ENCODE results near the gene FGF18.
"Not testable (repeated sequence)": the region's sequence is repeated elsewhere in the genome, so short reads cannot be mapped to it uniquely, and the experiment has no call there.

Gene FGF18, protein sequence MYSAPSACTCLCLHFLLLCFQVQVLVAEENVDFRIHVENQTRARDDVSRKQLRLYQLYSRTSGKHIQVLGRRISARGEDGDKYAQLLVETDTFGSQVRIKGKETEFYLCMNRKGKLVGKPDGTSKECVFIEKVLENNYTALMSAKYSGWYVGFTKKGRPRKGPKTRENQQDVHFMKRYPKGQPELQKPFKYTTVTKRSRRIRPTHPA

DNA sequence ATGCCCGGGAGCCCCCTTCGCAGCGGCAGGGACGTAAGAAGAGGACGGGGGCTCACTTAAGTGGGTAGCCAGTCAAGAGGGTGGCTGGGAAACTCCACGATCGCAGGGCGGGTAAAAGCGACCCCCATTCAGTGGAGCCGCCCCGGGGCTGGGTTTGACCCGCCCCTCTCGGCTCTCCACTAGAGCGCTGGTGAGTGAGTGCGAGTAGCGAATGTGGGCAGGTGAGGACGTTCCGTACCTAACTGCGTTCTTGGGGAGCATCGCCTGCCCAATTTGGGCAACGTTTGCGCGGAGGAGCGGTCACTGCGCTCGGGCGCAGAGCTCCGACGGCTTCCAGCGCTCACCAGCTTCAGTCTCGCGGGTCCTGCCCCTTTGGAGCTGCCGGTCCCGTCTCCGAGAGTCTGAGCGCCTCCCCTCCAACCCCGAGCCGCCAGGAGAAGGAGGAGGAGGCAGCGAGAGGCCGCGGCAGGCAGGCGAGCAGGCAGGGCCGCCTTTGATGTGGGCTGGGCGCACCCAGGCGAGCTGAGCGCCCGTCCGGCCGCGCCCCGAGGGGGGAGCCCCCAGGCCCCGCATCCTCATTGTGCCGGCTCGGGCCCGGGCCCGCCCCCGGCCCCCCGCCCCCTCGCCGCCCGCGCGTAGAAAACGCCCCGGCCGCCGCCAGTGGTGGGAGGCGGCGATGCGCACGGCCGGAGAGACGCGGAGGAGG, at the start of gene FGF18:
TSS of gene FGF18 (plus strand) at position 666 of the 706 bp plus-strand sequence. CDS start 553 bp downstream, outside the sequence.
- peak; percentile 78 for DNase-seq (ENCODE audit: low read depth)

DNA sequence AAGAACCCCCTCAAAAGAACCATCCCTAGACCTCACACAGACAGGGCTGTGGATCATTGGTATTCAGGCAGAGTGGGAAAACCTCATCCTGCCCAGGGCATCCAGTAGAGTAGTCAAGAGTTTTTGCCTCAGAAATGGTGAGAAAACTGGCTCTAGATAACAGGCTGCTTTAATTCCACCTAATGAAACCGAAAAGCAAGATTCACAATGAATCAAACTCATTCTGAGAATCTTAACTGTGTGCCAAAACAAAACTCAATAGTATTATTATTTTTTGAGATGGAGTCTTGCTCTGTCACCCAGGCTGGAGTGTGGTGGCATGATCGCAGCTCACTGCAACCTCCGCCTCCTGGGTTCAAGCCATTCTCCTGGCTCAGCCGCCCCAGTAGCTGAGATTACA, 49.5 kb upstream of the FGF18 start:
- no peak for DNase-seq (ENCODE audit: low read depth)

DNA sequence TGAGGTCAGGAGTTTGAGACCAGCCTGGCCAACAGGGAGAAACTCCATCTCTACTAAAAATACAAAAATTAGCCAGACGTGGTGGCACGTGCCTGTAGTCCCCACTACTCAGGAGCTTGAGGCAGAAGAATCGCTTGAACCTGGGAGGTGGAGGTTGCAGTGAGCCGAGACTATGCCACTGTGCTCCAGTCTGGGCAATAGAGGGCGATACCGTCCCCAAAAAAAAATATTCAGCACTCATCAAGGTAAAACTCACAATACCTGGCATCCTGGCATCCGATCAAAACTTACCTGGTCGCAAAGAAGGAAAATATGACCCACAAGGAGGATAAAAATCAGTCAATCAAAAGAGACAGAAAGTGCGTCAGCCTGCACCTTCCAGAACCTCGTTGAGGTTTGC, 48.6 kb upstream of the FGF18 start:
- DNase-seq (ENCODE audit: low read depth), result not testable (repeated sequence)

DNA sequence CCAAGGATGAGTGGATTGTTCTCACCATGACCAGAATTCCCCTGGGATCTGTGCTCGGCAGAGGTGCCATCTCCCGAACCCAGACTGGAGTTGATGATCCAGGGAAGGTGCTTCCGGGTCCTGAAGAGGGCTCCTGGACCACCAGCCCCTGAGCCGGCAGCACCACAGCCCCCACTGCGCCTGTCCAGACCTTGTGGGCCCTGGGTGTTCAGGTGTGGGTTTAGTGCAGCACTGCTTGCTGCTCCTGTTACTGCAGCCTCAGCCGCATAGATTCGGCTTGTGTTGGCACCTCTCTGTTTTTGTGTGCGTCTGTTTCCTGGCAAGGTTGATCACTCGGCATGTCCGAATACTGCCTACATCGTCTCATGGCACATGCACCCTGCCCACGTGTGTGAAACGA, 48.1 kb upstream of the FGF18 start:
- no peak for DNase-seq (ENCODE audit: low read depth)

DNA sequence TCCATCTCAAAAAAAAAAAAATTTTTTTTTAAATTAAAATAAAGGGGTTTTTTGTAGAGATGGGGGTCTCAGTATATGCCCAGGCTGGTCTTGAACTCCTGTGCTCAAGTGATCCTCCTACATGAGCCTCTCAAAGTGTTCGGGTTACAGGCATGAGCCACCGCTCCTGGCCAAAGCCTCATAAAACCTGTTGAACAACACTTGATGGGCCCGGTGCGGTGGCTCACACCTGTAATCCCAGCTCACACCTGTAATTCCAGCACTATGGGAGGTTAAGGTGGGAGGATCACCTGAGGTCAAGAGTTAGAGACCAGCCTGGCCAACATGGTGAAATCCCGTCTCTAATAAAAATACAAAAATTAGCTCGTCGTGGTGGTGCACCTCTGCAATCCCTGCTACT, 39.5 kb upstream of the FGF18 start:
- no peak for DNase-seq (ENCODE audit: low read depth)

DNA sequence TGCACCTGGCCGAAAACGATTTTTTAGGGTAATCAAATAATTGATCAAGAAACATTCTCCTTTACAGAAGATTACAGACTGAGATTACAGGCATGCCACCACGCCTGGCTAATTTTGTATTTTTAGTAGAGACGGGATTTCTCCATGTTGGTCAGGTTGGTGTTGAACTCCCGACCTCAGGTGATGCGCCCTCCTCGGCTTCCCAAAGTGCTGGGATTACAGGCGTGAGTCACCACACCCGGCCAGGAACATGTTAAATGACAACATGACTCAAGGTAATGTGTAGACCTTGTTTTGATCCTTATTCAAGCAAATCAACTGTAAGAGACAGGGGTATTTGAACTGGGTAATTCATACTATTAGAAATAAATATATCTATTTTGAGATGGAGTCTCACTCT, 35.0 kb upstream of the FGF18 start:
- not testable (repeated sequence) for DNase-seq (ENCODE audit: low read depth)

DNA sequence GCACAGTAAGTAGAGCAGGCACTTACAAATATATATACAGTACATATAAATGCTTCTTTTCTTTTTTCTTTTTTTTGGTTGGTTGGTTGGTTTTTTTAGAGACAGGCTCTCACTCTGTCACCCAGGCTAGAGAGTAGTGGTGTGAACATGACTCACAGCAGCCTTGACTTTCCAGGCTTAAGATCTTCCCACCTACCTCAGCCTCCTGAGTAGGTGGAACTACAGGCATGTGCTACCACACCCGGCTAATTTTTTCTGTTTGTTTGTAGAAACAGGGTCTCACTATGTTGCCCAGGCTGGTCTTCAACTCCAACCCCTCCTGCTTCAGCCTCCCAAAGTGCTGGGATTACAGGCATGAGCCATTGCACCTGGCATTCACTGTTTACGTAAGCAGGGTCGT, 34.4 kb upstream of the FGF18 start:
- DNase-seq (ENCODE audit: low read depth), result not testable (repeated sequence)

DNA sequence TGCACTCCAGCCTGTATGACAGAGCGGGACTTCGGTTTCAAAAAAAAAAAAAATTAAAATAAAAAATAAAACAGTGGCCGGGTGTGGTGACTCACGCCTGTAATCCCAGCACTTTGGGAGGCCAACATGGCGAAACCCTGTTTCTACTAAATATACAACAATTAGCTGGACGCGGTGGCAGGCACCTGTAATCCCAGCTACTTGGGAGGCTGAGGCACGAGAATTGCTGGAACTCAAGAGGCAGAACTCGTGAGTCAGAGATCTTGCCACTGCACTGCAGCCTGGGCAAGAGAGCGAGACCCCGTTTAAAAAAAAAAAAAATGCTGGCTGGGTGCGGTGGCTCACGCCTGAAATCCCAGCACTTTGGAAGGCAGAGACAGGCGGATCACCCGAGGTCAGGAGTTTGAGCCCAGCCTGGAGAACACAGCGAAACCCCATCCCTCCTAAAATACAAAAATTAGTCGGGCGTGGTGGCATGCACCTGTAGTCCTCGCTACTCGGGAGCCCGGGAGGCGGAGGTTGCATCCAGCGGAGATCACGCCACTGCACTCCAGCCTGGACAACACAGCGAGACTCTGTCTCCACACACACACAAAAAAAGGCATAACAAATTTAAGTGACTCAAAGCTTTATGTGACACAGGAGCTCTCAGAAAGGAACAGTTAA, 33.3 kb upstream of the FGF18 start:
- DNase-seq (ENCODE audit: low read depth), result no peak

DNA sequence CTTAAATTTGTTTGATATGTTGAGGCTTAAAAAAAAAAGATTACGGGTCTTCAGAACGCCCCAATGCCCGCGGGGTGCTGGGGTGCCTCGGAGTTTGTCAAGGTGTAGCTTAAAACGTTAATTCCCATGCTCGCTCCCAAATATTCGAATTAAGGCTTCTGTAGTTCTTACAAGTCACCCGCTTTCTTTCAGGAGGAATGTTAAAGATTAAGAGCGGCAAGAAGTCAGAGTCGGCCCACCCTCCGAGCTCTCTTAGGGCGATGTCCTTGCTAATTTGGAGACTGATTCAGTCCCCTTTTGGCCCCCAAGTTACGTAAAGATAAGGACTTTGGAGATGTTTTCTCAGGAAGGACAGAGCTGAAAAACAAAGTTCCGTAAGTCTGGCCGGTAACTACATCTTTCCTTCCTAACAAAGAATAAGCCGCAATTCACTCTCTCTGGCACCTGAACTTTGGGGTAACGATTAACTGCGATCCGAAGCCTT, 32.5 kb upstream of the FGF18 start:
- no peak for DNase-seq (ENCODE audit: low read depth)

DNA sequence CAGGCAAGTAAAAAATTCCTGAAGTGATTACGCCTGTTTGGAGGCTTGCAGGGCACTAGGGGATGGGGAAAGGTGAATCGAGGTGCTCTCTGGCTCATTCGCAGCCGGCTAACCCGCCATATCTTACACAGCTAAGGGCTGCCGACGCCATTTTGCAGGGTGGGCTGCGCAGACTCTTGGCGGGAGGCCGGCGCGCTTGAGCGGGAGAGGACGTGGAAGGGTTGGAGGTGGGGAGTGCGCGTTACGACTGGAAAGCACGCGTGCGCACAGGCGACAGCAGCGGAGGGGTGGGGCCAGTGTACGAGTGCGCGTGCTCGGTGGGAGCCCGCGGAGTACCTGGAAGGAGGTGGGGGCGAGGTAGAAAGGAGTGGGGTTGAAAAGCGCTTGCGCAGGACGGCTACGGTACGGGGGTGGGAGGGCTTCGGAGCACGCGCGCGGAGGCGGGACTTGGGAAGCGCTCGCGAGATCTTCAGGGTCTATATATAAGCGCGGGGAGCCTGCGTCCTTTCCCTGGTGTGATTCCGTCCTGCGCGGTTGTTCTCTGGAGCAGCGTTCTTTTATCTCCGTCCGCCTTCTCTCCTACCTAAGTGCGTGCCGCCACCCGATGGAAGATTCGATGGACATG, 32.0 kb upstream of the FGF18 start, which contains the start of gene NPM1:
TSS of gene NPM1 (plus strand) at position 505 of the 625 bp plus-strand sequence. CDS start at position 605, 100 bp downstream.
- peak; percentile 98 for DNase-seq (ENCODE audit: low read depth)

DNA sequence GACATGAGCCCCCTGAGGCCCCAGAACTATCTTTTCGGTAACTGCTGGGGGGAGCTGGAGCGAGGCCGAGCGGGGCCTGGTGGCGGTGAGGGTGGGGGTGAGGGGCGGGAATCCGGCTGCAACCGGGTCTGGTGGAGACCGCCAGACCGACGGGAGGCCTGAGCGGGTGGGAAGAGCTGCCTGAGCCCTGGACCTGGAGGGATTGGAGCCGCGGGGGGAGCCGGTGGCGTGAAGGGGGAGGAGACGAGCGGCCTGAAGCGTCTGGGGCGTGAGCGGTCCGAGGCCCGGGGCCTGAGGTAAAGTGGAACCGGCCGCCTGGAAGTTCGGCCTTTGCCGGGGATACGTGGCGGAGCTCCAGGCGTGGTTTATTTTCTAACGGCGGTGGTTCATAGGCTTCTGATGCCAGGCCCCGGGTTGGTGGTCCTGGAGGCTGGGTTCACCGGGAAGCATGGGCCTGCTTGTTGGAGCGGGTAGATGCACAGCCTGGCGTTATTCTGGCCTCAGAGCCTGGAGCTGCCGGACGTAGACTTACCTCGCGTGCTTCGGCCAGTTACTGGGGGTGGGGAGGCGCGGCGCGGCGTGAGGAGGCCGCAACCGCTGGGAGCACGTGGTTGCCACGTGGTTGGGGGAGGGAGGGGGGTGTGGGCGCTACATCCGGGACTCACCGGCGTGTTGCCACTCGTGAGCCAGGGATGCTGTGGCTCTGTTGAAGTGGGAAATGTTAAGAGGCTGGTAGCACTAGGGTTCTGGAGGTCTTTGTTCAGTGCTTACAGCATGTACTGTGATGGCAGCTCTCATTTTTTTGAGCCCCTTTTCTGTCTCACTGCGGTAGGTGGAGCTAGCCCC, 31.3 kb upstream of the FGF18 start:
- peak; percentile 73 for DNase-seq (ENCODE audit: low read depth)

DNA sequence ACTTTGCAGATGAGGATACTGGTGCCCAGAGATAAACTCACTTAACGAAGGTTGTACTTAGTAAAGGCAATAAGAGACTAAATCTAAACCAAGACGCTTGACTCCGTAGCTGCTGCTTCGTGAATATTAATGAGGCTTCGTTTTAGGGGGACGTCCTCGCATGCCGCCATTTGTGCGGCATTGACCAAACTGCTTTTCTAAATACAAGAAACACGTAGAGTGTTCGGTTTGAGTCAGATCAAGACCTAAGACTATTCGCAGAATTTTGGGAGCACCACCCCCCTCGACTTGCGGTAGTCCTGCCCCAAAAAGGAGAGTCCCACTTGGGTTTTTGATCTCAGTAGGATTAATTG, 30.7 kb upstream of the FGF18 start:
- no peak for DNase-seq (ENCODE audit: low read depth)

DNA sequence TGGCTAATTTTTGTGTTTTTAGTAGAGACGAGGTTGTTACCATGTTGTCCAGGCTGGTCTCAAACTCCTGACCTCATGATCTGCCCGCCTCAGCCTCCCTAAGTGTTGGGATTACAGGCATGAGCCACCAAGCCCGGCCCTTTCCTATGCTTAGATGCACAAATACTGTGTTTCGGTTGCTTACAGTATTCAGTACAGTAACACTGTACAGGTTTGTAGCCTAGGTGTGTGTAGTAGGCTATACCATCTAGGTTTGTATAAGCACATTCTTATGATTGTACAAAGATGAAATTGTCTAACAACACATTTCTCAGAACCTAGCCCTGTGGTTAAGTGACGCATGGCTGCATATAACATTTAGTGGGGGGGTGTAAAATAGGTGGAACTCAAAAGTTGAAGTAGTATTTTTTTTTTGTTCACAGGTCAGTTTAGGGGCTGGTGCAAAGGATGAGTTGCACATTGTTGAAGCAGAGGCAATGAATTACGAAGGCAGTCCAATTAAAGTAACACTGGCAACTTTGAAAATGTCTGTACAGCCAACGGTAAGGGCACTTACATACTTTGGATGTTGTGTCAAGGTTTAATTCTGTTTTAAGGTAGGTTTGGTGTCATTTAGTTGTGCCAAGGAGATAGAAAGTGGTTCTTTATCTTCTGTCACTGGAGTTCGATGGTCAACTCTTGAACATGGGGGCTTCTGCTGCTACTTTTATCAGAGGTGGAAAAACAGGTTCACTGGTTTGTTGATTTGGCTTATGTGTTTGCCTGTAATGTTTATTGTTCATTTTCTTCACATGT, 28.4 kb upstream of the FGF18 start:
- DNase-seq (ENCODE audit: low read depth), result peak; percentile 31

DNA sequence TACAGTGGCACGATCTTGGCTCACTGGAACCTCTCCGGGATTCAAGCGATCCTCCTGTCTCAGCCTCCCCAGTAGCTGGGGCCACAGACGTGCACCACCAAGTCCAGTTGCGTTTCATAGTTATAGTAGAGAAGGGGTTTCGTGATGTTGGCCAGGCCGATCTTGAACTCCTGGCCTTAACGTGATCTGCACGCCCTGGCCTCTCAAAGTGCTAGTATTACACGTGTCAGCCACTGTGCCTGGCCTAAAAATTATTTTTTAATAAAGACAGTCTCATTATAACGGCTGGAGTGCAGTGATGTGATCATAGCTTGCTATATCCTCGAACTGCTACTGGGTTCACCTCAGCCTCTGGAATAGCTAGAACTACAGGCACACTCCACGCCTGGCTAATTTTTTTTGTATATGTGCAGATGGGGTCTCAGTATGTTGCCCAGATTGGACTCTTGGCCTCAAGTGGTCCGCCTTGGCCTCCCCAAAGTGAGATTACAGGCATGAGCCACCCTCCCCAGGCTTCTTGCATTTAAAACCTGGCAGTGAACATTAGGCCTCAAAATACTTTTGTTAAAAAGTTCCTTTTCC, 27.4 kb upstream of the FGF18 start:
- no peak for DNase-seq (ENCODE audit: low read depth)

DNA sequence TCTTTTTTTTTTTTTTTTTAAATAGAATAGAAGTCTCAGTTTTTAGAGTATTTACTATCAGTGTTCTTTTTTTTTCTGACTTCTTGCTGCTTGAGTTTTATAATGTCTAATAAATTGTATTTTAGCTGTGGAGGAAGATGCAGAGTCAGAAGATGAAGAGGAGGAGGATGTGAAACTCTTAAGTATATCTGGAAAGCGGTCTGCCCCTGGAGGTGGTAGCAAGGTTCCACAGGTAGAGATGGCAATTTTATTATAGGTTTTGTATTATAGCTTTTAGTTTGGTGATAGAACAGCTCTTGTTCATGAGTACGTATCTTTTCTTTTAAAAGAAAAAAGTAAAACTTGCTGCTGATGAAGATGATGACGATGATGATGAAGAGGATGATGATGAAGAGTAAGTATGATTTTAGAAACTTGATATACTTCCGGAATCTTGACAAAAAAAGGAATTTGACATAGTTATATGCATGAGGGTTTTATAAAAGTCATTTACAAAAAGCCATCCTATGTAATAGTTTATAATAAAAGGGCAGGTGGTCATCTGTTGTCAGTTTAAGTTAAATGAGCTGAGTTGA, 26.8 kb upstream of the FGF18 start:
- no peak for DNase-seq (ENCODE audit: low read depth)

DNA sequence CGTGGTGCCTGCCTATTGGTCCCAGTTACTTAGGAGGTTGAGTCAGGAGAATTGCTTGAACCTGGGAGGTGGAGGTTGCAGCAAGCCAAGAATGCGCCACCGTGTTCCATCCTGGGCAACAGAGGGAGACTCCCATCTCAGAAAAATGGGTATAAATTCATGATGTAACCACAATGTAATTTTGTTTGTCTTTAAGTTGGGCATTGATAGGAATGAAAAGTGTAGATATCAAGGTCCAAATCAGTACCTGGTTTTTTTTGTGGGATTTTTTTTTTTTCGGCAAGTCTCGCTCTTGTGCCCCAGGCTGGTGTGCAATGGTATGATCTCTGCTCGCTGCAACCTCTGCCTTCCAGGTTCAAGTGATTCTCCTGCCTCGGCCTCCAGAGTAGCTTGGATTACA, 24.4 kb upstream of the FGF18 start:
- no peak for DNase-seq (ENCODE audit: low read depth)

DNA sequence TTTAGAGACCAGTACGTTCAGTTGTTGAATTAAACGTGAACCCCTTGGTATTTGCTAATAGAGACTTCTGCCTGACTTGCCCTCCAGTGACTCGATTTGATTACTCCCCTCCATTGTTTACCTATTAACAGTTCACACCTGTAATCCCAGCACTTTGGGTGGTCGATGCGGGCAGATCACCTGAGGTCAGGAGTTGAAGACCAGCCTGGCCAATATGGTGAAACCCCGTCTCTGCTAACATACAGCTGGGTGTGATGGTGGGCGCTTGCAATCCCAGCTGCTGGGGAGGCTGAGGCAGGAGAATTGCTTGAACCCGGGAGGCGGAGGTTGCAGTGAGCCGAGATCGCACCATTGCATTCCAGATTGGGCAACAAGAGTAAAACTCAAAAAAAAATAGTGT, 22.9 kb upstream of the FGF18 start:
- DNase-seq (ENCODE audit: low read depth), result not testable (repeated sequence)

DNA sequence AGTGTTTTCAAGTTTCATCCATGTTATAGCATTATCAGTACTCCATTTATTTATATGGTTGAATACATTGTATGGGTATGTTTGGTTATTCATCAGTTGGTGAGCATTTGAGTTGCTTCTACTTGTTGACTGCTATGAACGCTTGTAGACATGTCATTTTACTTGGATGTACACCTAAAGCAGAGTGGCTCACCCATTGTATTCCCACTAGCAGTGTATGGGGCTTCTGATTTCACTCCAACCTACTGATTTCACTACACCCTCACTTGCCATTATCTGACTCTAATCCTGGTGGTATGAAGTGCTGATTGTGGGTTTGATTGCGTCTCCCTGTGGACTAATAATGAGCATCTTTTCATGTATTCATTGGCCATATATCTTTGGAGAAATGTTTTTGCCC, 22.3 kb upstream of the FGF18 start:
- DNase-seq (ENCODE audit: low read depth), result no peak

DNA sequence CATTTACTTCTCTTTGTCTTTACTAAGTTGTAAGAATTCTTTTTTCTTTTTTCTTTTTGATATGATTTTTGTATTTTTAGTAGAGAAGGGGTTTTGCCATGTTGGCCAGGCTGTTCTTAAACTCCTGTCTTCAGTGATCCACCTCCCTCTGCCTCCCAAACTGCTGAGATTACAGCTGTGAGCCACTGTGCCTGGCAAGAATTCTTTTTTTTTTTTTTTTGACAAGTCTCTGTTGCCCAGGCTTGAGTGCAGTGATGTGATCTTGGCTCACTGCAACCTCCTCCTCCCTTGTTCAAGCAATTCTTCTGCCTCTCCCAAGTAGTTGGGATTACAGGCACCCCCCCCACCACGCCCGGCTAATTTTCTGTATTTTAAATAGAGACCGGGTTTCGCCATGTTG, 21.8 kb upstream of the FGF18 start:
- no peak for DNase-seq (ENCODE audit: low read depth)

DNA sequence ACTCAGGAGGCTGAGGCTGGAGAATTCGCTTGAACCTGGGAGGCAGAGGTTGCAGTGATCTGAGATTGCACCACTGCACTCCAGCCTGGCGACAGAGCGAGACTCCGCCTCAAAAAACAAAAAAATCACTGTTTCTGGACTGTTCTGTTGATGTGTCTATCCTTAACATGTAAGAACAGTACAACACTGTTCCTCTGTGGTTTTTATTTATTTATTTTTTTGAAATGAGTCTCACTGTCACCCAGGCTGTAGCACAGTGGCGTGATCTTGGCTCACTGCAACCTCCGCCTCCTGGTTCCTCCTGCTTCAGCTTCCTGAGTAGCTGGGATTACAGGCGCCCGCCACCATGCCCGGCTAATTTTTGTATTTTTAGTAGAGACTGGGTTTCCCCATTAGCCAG, 20.8 kb upstream of the FGF18 start:
- DNase-seq (ENCODE audit: low read depth), result not testable (repeated sequence)

Measured in amniotic epithelial cell (primary cell).